MM.1S (cell line): ENCODE data around the gene CA9.

Experiments
- DNase-seq: peaks from one replicate; pipeline ENCODE4 v3.0.0-alpha.2; 2015
- H2AFZ ChIP-seq: fragments of 300-600 bp; sonication (generic); 2 replicates; pipeline ENCODE4 v1.6.0; 2016; ENCODE audit warnings: antibody characterized with exemption, low read length
- H3F3A ChIP-seq: fragments of 300-600 bp; sonication (generic); 2 replicates; pipeline ENCODE4 v1.6.1; 2016; ENCODE audit warnings: mild to moderate bottlenecking, antibody characterized with exemption, low read length, moderate library complexity, mixed read lengths; ENCODE audit not compliant: insufficient read depth
- H3K27ac ChIP-seq: fragments of 300-600 bp; sonication (generic); 2 replicates; pipeline ENCODE4 v1.5.1; 2016; ENCODE audit warnings: mild to moderate bottlenecking, low read length
- H3K27me3 ChIP-seq: fragments of 300-600 bp; sonication (generic); replicated peaks from 2 replicates; pipeline ENCODE4 v1.6.0; 2016; ENCODE audit warnings: low read length; ENCODE audit not compliant: insufficient read depth
- H3K36me3 ChIP-seq: fragments of 300-600 bp; sonication (generic); replicated peaks from 2 replicates; pipeline ENCODE4 v1.6.1; 2016; ENCODE audit warnings: mild to moderate bottlenecking, low read length, mixed read lengths; ENCODE audit not compliant: insufficient read depth
- H3K4me1 ChIP-seq: fragments of 300-600 bp; sonication (generic); 2 replicates; pipeline ENCODE4 v1.6.1; 2016; ENCODE audit warnings: low read length, mixed read lengths
- H3K4me2 ChIP-seq: fragments of 300-600 bp; sonication (generic); 2 replicates; pipeline ENCODE4 v1.6.0; 2016; ENCODE audit warnings: low read depth, low read length
- H3K4me3 ChIP-seq: fragments of 300-600 bp; sonication (generic); 2 replicates; pipeline ENCODE4 v1.5.1; 2016; ENCODE audit warnings: low read length, mixed read lengths
- H3K79me2 ChIP-seq: fragments of 300-600 bp; sonication (generic); 2 replicates; pipeline ENCODE4 v1.6.1; 2016; ENCODE audit warnings: mixed run types, low read length, mixed read lengths
- H3K9ac ChIP-seq: fragments of 300-600 bp; sonication (generic); 2 replicates; pipeline ENCODE4 v1.6.1; 2016; ENCODE audit warnings: low read length, mixed read lengths
- H3K9me2 ChIP-seq: fragments of 300-600 bp; sonication (generic); replicated peaks from 2 replicates; pipeline ENCODE4 v1.6.1; 2016; ENCODE audit warnings: mild to moderate bottlenecking, low read length, mixed read lengths; ENCODE audit not compliant: insufficient read depth
- H3K9me3 ChIP-seq: fragments of 300-600 bp; sonication (generic); replicated peaks from 2 replicates; pipeline ENCODE4 v1.6.1; 2016; ENCODE audit warnings: mild to moderate bottlenecking, low read length, mixed read lengths; ENCODE audit not compliant: insufficient read depth
- H4K20me1 ChIP-seq: fragments of 300-600 bp; sonication (generic); 2 replicates; pipeline ENCODE4 v1.6.1; 2016; ENCODE audit warnings: mild to moderate bottlenecking, low read length, moderate library complexity, mixed read lengths; ENCODE audit not compliant: insufficient read depth
- CTCF ChIP-seq: fragments of 300-600 bp; sonication (generic); IDR thresholded peaks from 2 replicates; pipeline ENCODE4 v1.5.1; 2016; ENCODE audit warnings: antibody characterized with exemption, low read length, mixed read lengths
- EZH2 ChIP-seq: fragments of 300-600 bp; sonication (generic); optimal IDR thresholded peaks from 2 replicates; pipeline ENCODE3; 2017; ENCODE audit warnings: low read depth, mild to moderate bottlenecking, antibody characterized with exemption, low read length, mixed read lengths
- EZH2phosphoT487 ChIP-seq: fragments of 300-600 bp; sonication (generic); IDR thresholded peaks from 2 replicates; pipeline ENCODE4 v1.6.1; 2018; ENCODE audit warnings: antibody characterized with exemption, low read length

CA9 gene

DNA sequence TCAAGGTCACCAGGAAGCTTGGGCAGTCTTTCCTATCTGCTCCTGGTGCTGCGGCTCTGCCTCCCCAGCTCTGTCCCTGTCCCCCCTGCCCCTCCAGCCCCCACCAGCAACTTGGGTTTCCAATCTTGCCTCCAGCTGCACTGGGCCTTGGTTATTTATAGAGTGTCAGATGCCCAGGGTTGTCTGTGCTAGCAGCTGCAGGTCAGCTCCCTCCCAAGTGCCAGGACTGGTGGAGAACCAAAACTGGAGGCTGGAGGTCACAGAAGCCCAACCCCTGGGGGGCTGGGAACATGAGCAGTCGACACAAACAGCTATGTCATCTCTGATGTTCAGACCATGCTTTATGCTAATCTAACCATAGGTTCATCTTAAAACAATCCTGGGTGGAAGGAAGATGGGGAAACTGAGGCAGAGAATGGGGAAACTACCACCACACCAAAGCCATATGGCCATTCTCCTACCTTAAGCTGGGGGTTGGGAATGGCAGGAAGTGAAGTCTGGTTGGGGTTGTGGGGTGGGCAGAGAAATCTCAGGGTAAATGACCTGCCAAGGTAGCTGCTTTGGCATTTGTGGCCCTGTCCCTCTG lies 14.3 kb downstream of the CA9 start:
- 0 out of 2 replicates have a peak, but pooled peaks cover 4% of the 10 kb centered on the region for H3K27me3 ChIP-seq
- H3K27ac ChIP-seq, result no peak overlapping the region
- no peak overlapping the region for H3K9ac ChIP-seq
- H3K4me3 ChIP-seq, result no peak overlapping the region
- no peaks in the 10 kb centered on the region for H3K79me2 ChIP-seq
- no peak overlapping the region for H3K4me2 ChIP-seq
- H4K20me1 ChIP-seq, result no peaks in the 10 kb centered on the region
- H3K9me2 ChIP-seq, result no peaks in the 10 kb centered on the region
- no peaks in the 10 kb centered on the region for H3K9me3 ChIP-seq
- H3K4me1 ChIP-seq, result no peaks in the 10 kb centered on the region
- H2AFZ ChIP-seq, result no peak overlapping the region
- TF ChIP-seq EZH2phosphoT487 (no peak), CTCF (no peak), EZH2 (no peak)
- H3K36me3 ChIP-seq, result no peaks in the 10 kb centered on the region
- DNase-seq, result no peak
- no peaks in the 10 kb centered on the region for H3F3A ChIP-seq

DNA sequence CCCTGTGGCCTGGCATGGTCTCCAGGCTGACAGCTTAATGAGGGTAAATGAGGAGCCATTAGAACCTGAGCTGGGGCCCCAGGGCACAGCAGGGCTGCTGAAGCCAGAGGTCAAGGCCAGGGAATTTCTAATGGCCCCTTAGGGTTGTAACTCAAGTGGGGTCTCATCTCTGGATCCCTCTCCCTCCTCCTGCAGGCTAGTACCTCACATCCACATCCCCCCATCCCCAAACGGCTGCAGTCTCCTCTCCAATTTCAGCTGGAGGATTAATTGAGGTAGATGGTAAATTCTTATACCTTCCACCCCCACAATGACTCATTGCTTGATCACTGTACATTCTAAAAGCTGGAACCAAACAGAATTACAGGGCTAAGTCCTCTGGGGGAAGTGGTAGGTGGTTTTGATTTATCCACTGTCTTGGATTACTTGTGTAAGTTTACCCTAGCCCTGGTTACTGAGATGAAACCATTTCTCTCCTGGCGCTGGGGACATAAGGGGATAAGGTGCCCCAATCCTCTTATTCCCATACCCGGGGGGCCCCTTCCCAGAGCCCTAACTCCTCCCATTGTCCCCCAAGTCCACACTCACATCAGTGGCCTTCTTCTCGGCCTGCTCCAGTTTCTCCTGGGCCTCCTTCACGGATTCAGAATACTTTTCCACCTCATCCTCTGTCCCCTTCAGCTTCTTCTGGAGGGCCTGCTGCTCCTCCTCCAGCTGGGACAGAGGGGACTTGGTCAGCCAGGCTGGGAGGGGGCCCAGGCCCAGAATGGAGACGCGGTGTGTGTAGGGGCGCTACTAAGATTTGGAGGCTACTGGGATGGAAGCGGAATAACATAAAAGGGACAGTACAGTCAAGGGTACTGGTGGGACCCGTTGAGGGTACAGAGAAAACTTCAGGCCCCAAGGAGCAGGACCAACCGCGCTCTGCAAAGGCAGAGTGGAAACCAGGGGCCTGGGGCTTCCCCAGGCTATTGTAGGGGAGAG lies 15.1 kb downstream of the CA9 start:
- H3K27ac ChIP-seq, result no peak overlapping the region
- 0 out of 2 replicates have a peak, but pooled peaks cover 4% of the 10 kb centered on the region for H3K27me3 ChIP-seq
- no peaks in the 10 kb centered on the region for H3K36me3 ChIP-seq
- TF ChIP-seq CTCF, result no peak
- TF ChIP-seq EZH2phosphoT487, result no peak
- TF ChIP-seq EZH2, result no peak
- H3F3A ChIP-seq, result no peaks in the 10 kb centered on the region
- no peaks in the 10 kb centered on the region for H3K4me1 ChIP-seq
- no peaks in the 10 kb centered on the region for H3K9me2 ChIP-seq
- no peak overlapping the region for H3K9ac ChIP-seq
- H4K20me1 ChIP-seq, result no peaks in the 10 kb centered on the region
- no peak overlapping the region for H3K4me3 ChIP-seq
- H3K9me3 ChIP-seq, result no peaks in the 10 kb centered on the region
- no peak overlapping the region for H2AFZ ChIP-seq
- no peaks in the 10 kb centered on the region for H3K79me2 ChIP-seq
- DNase-seq, result no peak
- no peak overlapping the region for H3K4me2 ChIP-seq

DNA sequence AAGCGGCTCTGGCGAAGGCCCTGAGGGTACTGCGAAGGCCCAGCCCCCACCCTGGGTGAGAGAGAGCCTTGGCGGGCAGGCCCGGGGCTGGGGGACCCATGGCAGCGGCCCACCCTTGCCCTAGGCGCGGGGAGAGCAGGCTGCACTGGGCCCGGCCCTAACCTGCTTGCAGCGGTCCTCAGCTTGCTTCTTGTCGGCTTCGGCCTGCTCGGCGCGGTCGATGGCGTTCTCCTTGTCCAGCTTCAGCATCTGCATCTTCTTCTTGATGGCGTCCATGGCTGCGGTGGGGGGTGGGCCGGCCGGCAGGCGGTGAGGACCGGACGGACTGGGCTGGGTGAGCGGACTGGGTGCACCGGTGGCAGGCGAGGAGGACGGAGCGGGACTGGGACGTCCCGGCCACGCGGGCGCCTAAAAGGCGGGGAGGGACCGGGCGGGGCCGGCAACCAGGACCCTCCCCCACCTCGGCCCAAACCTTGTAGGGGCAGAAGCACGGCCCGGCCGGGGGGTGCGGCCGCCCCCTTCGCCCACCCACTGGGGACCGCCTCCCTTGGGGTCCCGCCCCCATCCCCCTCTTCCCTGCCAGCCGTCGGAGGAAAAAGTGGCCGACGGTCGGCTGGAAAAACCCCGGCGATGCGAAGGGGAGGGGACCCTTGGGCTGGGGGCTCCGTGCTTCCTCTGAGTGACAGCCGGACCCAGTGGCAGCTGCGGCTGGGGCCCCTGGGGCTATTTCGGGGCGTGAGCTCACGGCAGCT lies 16.0 kb downstream of the CA9 start, which contains the start of gene TPM2:
TSS of gene TPM2 (minus strand) at position 384 of the 752 bp plus-strand sequence. CDS start at position 276, 108 bp downstream.
- Histone ChIP-seq H3K4me2 (peak within 1 kb of the TSS; percentile 95), H3K9me2 (no peaks in the 10 kb centered on the region), H3K27ac (no peak within 1 kb of the TSS), H2AFZ (peak within 1 kb of the TSS; percentile 98), H4K20me1 (no peaks in the 10 kb centered on the region), H3K9ac (peak within 1 kb of the TSS; percentile 31; the same call in 1 of the 2 replicates), H3K27me3 (0 out of 2 replicates have a peak, but pooled peaks cover 4% of the 10 kb centered on the region), H3K4me1 (no peaks in the 10 kb centered on the region), H3K36me3 (no peaks in the 10 kb centered on the region), H3F3A (no peaks in the 10 kb centered on the region), H3K79me2 (no peaks in the 10 kb centered on the region), H3K4me3 (peak within 1 kb of the TSS; percentile 71), H3K9me3 (no peaks in the 10 kb centered on the region)
- no peak for TF ChIP-seq EZH2
- TF ChIP-seq CTCF, result no peak
- TF ChIP-seq EZH2phosphoT487, result no peak
- DNase-seq, result no peak
